GM19455 (cell line): ENCODE measurements around the gene CMTM7.

Experiments
- ATAC-seq: cut with Tn5 transposase; IDR thresholded peaks from one replicate; pipeline ENCODE4 v1.9.1; 2021; ENCODE audit not compliant: unreplicated experiment

CMTM7 gene

GRCh38 chr3:32413845-32414521 is 22.3 kb downstream of the CMTM7 start:
- no peak for ATAC-seq

GRCh38 chr3:32414522-32415202 is 23.0 kb downstream of the CMTM7 start:
- no peak for ATAC-seq

DNA sequence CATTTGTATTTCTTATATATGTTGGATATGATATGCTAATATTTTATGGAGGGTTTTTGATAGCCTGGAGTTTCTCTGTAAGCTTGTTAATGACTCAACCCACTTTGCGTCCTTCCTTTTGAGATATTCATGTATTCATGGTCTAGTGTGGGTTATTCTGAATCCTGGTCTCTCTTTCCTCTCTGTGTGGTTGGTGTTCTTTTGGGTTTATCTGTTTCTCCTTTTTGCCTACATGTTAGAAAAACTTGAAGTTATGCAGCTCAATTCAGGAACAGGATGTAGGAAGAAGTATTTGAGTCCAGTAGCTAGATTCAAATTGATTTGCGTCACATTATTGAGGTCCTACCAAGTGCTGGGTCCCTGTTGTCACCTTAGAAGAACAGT is 28.1 kb downstream of the CMTM7 start:
- no peak for ATAC-seq

GRCh38 chr3:32420126-32421038 is 28.7 kb downstream of the CMTM7 start:
- ATAC-seq = peak; percentile 61

- no peak for ATAC-seq
Measured at GRCh38 chr3:32421185-32421584, 29.5 kb downstream of the CMTM7 start.

DNA sequence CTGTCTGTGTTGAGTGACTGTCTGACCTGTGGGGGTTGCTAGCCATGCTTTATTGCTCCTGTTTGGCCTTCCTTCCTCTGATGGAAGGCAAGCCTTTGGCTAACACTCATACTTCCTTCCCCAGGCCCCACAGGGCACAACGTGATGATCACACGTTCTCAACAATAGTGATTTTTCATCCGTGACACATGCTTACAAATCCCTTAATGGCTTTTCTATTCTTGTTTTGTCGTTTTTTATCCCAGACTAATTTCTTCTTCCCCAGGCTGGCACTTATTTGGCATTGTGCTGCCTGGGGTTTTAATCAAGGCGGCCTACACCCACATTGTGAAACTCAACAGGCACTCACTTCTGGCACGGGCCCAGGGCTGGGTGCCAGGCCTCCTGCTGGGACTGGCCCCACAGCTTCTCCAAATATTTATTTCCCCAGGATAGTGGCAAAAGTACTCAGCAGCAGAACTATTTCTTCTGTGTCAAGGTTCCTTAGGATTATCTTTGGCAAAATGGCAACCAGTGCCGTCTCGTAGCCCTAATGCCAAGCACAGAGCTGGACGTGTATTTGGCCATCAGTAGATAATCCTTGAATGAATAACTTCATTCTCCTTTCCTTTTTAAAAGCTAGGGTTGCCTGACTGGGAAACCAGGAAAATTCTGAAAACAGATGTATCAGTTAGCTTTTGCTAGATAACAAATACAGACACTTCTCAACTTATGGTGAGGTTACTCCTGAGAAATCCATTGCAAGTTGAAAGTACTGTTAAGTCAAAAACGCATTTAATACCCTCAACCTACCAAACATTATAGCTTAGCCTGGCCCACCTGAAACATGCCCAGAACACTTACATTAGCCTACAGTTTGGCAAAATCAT is 30.6 kb downstream of the CMTM7 start:
- no peak for ATAC-seq

GRCh38 chr3:32422943-32423342 is 31.3 kb downstream of the CMTM7 start:
- ATAC-seq = no peak

GRCh38 chr3:32423534-32423933 is 31.9 kb downstream of the CMTM7 start:
- ATAC-seq = no peak

DNA sequence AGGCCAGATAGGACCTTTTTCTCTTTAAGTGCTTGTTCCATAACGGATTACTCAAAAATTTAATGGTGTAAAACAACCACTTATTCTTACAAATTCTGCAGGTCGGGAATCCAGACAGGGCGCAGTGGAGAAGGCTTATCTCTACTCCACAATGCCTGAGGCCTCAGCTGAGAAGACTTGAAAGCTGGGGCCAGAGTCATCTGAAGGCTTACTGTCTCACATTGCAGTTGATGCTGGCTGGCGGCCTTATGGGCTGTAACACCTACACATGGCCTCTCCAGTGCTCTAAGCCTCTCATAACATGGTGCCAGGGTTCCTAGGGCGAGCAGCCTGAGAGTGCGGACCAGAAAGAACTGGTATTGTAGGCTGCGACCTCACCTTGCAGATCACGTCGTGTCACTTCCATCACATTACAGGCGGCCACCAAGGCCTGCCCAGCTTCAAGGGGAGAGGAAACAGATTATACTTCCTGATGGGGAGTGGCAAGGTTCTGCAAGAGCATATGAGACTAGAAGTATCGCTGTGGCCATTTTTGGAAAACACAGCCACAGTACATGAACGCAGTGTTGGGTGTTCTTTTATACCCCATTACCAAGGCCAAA is 32.4 kb downstream of the CMTM7 start:
- ATAC-seq = no peak

DNA sequence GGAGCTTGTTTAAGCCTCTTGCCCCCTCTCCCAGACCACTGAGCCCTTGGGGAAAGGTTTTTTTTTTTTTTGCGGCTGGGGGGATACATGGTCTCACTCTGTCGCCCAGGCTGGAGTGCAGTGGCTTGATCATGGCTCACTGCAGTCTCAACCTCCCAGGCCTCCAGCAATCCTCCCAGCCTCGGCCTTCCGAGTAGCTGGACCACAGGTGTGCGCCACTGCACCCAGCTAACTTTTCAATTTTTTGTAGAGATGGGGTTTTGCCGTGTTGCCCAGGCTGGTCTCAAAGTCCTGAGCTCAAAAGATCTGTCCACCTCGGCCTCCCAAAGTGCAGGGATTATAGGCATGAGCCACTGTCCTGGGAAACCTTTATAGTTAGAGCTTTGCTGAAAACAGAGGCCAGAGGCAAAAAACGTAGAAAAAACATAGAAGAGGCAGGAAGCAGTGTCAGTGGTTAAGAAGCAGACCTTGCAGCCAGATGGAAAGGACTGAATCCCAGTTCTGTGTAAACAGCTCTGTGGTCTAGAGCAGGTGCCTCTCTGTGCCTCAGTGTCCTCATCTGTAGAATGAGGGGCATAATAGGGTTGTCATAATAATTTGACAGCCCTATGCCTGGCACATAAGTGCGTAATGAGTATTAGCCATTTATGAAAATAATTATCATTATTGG is 33.1 kb downstream of the CMTM7 start:
- ATAC-seq = no peak

DNA sequence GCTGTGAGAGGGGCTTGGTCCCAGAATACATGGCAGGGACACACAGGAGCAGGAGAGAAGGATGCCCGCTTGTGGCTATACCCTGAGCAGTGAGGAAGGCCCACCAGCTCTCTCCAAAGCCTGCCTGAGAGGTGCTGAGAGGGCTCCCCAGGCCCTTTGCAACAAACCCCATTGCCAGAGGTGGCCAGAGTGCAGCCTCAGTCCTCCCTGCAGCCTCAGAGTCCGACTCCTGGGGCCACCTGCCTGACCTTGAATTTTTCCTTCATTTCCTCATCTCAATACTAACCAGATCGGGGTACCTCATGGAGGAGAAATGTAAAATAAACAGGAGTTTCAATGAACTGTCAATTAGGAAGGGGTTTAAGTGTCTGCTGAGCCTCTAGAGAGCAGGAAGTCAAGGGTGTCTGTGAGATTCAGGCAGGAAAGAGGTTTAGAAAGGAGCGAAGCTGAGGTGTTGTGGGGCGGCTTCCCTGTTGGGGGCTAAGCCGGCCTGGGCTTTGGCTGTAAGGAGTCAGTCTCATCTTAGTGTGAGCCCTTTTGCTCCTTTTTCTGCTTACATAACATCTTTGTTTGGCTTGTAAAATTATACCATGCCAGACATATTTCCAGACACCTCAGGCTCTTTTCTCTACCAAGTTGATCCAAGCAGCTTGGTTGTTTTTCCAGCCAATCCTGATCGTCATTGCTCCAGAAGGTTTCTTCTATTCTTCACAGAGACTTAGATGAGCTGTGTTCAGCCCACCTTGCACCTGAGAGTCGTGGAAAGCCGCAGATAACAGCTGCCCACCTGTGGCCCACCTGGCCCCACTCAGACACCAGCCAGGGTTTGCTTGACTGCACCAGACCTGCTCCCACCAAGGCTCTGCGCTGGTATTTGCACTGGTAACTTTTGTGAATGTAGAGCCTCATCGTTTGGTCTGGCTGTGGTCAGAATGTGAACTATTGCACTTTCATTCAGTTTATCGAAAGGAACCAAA is 36.7 kb downstream of the CMTM7 start:
- peak; percentile 77 for ATAC-seq

- ATAC-seq = no peak
Measured at GRCh38 chr3:32430900-32431299, 39.2 kb downstream of the CMTM7 start.

DNA sequence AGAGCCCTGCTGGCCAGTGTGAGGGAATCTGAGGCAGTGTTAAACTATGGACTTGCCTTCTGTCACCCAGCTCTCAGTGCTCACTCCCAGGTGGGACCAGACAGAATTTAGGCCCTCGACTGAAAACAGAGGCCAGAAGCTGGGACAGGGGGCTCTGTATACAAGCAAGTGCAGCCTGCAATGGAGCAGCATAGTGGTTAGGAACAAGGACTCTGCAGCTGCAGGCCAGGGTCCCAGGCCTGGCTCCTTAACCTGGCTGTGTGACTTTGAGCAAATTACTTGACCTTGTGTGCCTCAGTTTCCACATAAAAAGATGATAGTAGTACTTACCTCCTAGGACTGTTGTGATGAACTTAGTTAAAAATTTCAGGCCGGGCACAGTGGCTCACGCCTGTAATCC is 39.8 kb downstream of the CMTM7 start:
- ATAC-seq = no peak

GRCh38 chr3:32432045-32432710 is 40.5 kb downstream of the CMTM7 start:
- no peak for ATAC-seq

GRCh38 chr3:32432711-32433530 is 41.3 kb downstream of the CMTM7 start:
- ATAC-seq = no peak

DNA sequence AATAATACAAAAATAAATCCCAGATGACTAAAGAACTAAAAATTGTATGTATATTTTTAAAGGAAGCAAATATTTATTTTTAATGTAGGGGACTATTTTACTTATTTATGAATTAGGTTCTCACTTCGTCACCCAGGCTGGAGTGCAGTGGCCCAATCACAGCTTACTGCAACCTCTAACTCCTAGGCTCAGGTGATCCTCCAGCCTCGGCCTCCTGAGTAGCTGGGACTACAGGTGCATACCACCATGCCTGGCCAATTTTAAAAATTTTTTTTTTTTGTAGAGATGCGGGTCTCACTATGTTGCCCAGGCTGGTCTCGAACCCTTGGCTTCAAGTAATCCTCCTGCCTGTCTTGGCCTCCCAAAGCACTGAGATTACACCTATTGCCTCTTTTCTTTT is 42.6 kb downstream of the CMTM7 start:
- no peak for ATAC-seq
